IPS-NIHi7 (cell line): ENCODE measurements around the gene LRIG1.

Experiments used
- DNase-seq: peaks from one replicate; pipeline ENCODE4 v3.0.0; 2012; ENCODE audit warnings: mixed read lengths; ENCODE audit errors: extremely low spot score

Gene LRIG1

GRCh38 chr3:66500576-66501482 is at the start of gene LRIG1:
Gene LRIG1, minus strand, starts transcription at chr3:66501022. Its CDS starts 615 bp downstream, at chr3:66500407.
- peak; percentile 98 for DNase-seq

- DNase-seq = no peak
Observed at GRCh38 chr3:66544619-66545429, 44.0 kb upstream of the LRIG1 start.

- no peak for DNase-seq
Observed at GRCh38 chr3:66542153-66542552, 41.3 kb upstream of the LRIG1 start.

GRCh38 chr3:66539466-66539989 is 38.7 kb upstream of the LRIG1 start:
- DNase-seq = no peak

- DNase-seq = no peak
Observed at GRCh38 chr3:66538390-66538789, 37.6 kb upstream of the LRIG1 start.

GRCh38 chr3:66537735-66538134 is 36.9 kb upstream of the LRIG1 start:
- DNase-seq = no peak

- DNase-seq = no peak
Observed at GRCh38 chr3:66536791-66537190, 36.0 kb upstream of the LRIG1 start.

- no peak for DNase-seq
Observed at GRCh38 chr3:66534304-66534845, 33.6 kb upstream of the LRIG1 start.

GRCh38 chr3:66532613-66533012 is 31.8 kb upstream of the LRIG1 start:
- no peak for DNase-seq

GRCh38 chr3:66532160-66532587 is 31.4 kb upstream of the LRIG1 start:
- DNase-seq = peak; percentile 74

- DNase-seq = no peak
Observed at GRCh38 chr3:66531256-66531655, 30.4 kb upstream of the LRIG1 start.

- DNase-seq = no peak
Observed at GRCh38 chr3:66527246-66527645, 26.4 kb upstream of the LRIG1 start.

GRCh38 chr3:66525771-66526170 is 24.9 kb upstream of the LRIG1 start:
- no peak for DNase-seq

- DNase-seq = no peak
Observed at GRCh38 chr3:66520724-66521123, 19.9 kb upstream of the LRIG1 start.

GRCh38 chr3:66518644-66519043 is 17.8 kb upstream of the LRIG1 start:
- no peak for DNase-seq

- DNase-seq = no peak
Observed at GRCh38 chr3:66518126-66518525, 17.3 kb upstream of the LRIG1 start.

- no peak for DNase-seq
Observed at GRCh38 chr3:66517241-66517640, 16.4 kb upstream of the LRIG1 start.

- DNase-seq = no peak
Observed at GRCh38 chr3:66508461-66508860, 7.6 kb upstream of the LRIG1 start.

- no peak for DNase-seq
Observed at GRCh38 chr3:66507423-66508260, 6.8 kb upstream of the LRIG1 start.

- DNase-seq = no peak
Observed at GRCh38 chr3:66506154-66506553, 5.3 kb upstream of the LRIG1 start.
